ENCODE results near the gene COPS9. TPM values are rescaled to one million over a fixed set of nuclear protein-coding genes. Genes with fewer than 3 reads are reported as not detected.
A peak's percentile ranks its signal among the peaks of the same experiment; 100 is the strongest.

COPS9 gene
- total RNA-seq, 1 donor from 2014 or later: 35.0 TPM

GRCh38 chr2:240161087-240161750, 25.1 kb upstream of the COPS9 start:
- TF ChIP-seq CTCF (IDR thresholded peaks at IDR 0.05; ENCODE audit: insufficient read depth, low read length, severe bottlenecking): no peak
- DNase-seq (ENCODE audit: low read depth) (no peak), FAIRE-seq (no peak)
- Histone ChIP-seq H3K27me3 (ENCODE audit: control insufficient read depth, insufficient read depth, low read length) (no peaks in the 10 kb centered on the region), H3K36me3 (ENCODE audit: control insufficient read depth, insufficient read depth, low read length) (no peaks in the 10 kb centered on the region), H3K4me3 (ENCODE audit: low read depth, low read length) (no peak overlapping the region)

- H3K27me3 ChIP-seq (ENCODE audit: control insufficient read depth, insufficient read depth, low read length): no peaks in the 10 kb centered on the region
- peak; percentile 79 for FAIRE-seq
- no peak overlapping the region for H3K4me3 ChIP-seq (ENCODE audit: low read depth, low read length)
- DNase-seq (ENCODE audit: low read depth): no peak
- no peak for TF ChIP-seq CTCF (IDR thresholded peaks at IDR 0.05; ENCODE audit: insufficient read depth, low read length, severe bottlenecking)
- no peaks in the 10 kb centered on the region for H3K36me3 ChIP-seq (ENCODE audit: control insufficient read depth, insufficient read depth, low read length)
These were observed 24.4 kb upstream of the COPS9 start for GRCh38 chr2:240160291-240161086.

- FAIRE-seq (no peak), DNase-seq (ENCODE audit: low read depth) (no peak)
- H3K27me3 ChIP-seq (ENCODE audit: control insufficient read depth, insufficient read depth, low read length): no peaks in the 10 kb centered on the region
- no peak overlapping the region for H3K4me3 ChIP-seq (ENCODE audit: low read depth, low read length)
- TF ChIP-seq CTCF (IDR thresholded peaks at IDR 0.05; ENCODE audit: insufficient read depth, low read length, severe bottlenecking): no peak
- H3K36me3 ChIP-seq (ENCODE audit: control insufficient read depth, insufficient read depth, low read length): no peaks in the 10 kb centered on the region
These were observed 23.2 kb upstream of the COPS9 start for GRCh38 chr2:240159251-240159839.

- DNase-seq (ENCODE audit: low read depth) (no peak), FAIRE-seq (peak; percentile 43)
- Histone ChIP-seq H3K27me3 (ENCODE audit: control insufficient read depth, insufficient read depth, low read length) (no peaks in the 10 kb centered on the region), H3K4me3 (ENCODE audit: low read depth, low read length) (no peak overlapping the region), H3K36me3 (ENCODE audit: control insufficient read depth, insufficient read depth, low read length) (no peaks in the 10 kb centered on the region)
- no peak for TF ChIP-seq CTCF (IDR thresholded peaks at IDR 0.05; ENCODE audit: insufficient read depth, low read length, severe bottlenecking)
These were observed 21.0 kb upstream of the COPS9 start for GRCh38 chr2:240157147-240157470.

GRCh38 chr2:240156435-240157146, 20.5 kb upstream of the COPS9 start:
- no peaks in the 10 kb centered on the region for H3K27me3 ChIP-seq (ENCODE audit: control insufficient read depth, insufficient read depth, low read length)
- TF ChIP-seq CTCF (IDR thresholded peaks at IDR 0.05; ENCODE audit: insufficient read depth, low read length, severe bottlenecking): no peak
- H3K4me3 ChIP-seq (ENCODE audit: low read depth, low read length): no peak overlapping the region
- H3K36me3 ChIP-seq (ENCODE audit: control insufficient read depth, insufficient read depth, low read length): no peaks in the 10 kb centered on the region
- FAIRE-seq (no peak), DNase-seq (ENCODE audit: low read depth) (no peak)
